Measurements from ENCODE around the gene BASP1. TPM values are rescaled to one million over a fixed set of nuclear protein-coding genes. Genes with fewer than 3 reads are reported as not detected.

BASP1 gene
- 26.2 and 27.4 TPM in 2 replicates for total RNA-seq (2013; cell fraction: nucleolus; rRNA removed)
- 123 and 126 TPM in 2 replicates for total RNA-seq (2014; rRNA removed)
- 68.8 and 73.9 TPM in 2 replicates for total RNA-seq (2014; rRNA removed; fragmentation: Illumina TruSeq; extraction: Trizol)
- total RNA-seq (2021) = 190 and 193 TPM in 2 replicates
- polyA plus RNA-seq (2011; ENCODE audit: low read depth) = 50.3 TPM
- polyA plus RNA-seq (2011; rRNA removed) = 158 and 181 TPM in 2 replicates
- polyA plus RNA-seq (2011; cell fraction: cytosol; rRNA removed) = 95.6 and 98.7 TPM in 2 replicates
- polyA plus RNA-seq (2011; cell fraction: nucleus; rRNA removed) = 22.4 and 34.3 TPM in 2 replicates
- polyA plus RNA-seq (2012) = 66.9 and 79.5 TPM in 2 replicates
- polyA plus RNA-seq (2014; fragmentation: Illumina TruSeq; extraction: Trizol) = 159 and 169 TPM in 2 replicates
- 10 to 100 TPM; 27.3 to 57.5 TPM for polyA plus RNA-seq (2014; fragmentation: Nextera tagmentation; extraction: Ambion mirVana)
- polyA plus RNA-seq (2014; rRNA removed) = 185 and 209 TPM in 2 replicates
- 10 to 100 TPM; 59.0 to 78.7 TPM for polyA plus RNA-seq (2016; fragmentation: Nextera tagmentation; extraction: Ambion mirVana)
- 28.4 and 35.5 TPM in 2 replicates for polyA minus RNA-seq (2011; rRNA and poly(A)+ RNA removed)
- polyA minus RNA-seq (2011; cell fraction: cytosol; rRNA and poly(A)+ RNA removed) = 26.5 and 29.0 TPM in 2 replicates
- 4.7 and 9.5 TPM in 2 replicates for polyA minus RNA-seq (2011; cell fraction: nucleus; rRNA and poly(A)+ RNA removed)
- percentile 98 among the genes with signal in this experiment for Bru-seq, nascent RNA
- BruChase-seq, experiment 1, labeled RNA remaining after a 6-hour chase = percentile 93 among the genes with signal in this experiment
- BruChase-seq, experiment 2, labeled RNA remaining after a 2-hour chase = percentile 93 among the genes with signal in this experiment
- long read RNA-seq, experiment 1, partial matches to known transcripts = 0 of 6 reads
- long read RNA-seq, experiment 1, other reads (novel, unspliced or antisense) = 4 of 6 reads
- long read RNA-seq, experiment 2, partial matches to known transcripts = 0 of 11 reads
- long read RNA-seq, experiment 2, other reads (novel, unspliced or antisense) = 11 of 11 reads

GRCh38 chr5:17217493-17218352 lies at the start of gene BASP1:
TSS of gene BASP1 (plus strand) at chr5:17217631. CDS start at chr5:17275217, 57,586 bp downstream.
- Histone ChIP-seq H3K79me2 (ENCODE audit: control insufficient read depth, insufficient read depth, low read length) (peaks cover 50% of the 10 kb centered on the region), H3K27ac (ENCODE audit: control insufficient read depth, insufficient read depth) (peak within 1 kb of the TSS; percentile 43), H3K9me3 (replicated peaks; ENCODE audit: control insufficient read depth, insufficient read depth, low read length) (no peaks in the 10 kb centered on the region), H2AFZ (ENCODE audit: control insufficient read depth, low read depth, low read length) (peak within 1 kb of the TSS; percentile 52), H3K4me1 (ENCODE audit: control insufficient read depth, insufficient read depth, low read length) (peaks cover 9% of the 10 kb centered on the region), H3K27me3 (replicated peaks in 1 of 2; ENCODE audit: control insufficient read depth in 2 of 2, insufficient read depth in 2 of 2, low read length in 1 of 2) (no peaks in the 10 kb centered on the region), H3K4me3 (peak within 1 kb of the TSS; percentile 85), H3K36me3 (ENCODE audit: control insufficient read depth in 2 of 2, insufficient read depth in 2 of 2, low read length in 1 of 2) (no peaks in the 10 kb centered on the region), H4K20me1 (ENCODE audit: control insufficient read depth, insufficient read depth) (no peaks in the 10 kb centered on the region), H3K9ac (ENCODE audit: control insufficient read depth, insufficient read depth, low read length) (peak within 1 kb of the TSS; percentile 82), H3K4me2 (ENCODE audit: control insufficient read depth, insufficient read depth) (peak within 1 kb of the TSS; percentile 91)
- ChIA-PET SMC1A (ENCODE audit: uncharacterized antibody, unreplicated experiment) (interaction anchor here (1.5 to 6.0 kb wide), 8 partner anchors 8 to 1087 kb away, joined by 3 to 107 read pairs (median 18); no protein-coding TSS in a partner anchor), CTCF (interaction anchor here (2.0 to 5.8 kb wide), 4 partner anchors 9 to 1094 kb away, joined by 13 to 132 read pairs (median 34); no protein-coding TSS in a partner anchor), RAD21 (ENCODE audit: unreplicated experiment) (interaction anchor here (0.6 to 5.5 kb wide), 16 partner anchors 7 to 1091 kb away, joined by 3 to 123 read pairs (median 10); no protein-coding TSS in a partner anchor), POLR2A (interaction anchor here (1.0 to 1.2 kb wide), 2 partner anchors 40 to 65 kb away, joined by 3 to 4 read pairs; no protein-coding TSS in a partner anchor)
- DNase-seq (ENCODE audit: low read depth, low spot score) (no peak), ATAC-seq (peak; percentile 21), FAIRE-seq (no peak)
- intact Hi-C loops (cut with micrococcal nuclease; ENCODE audit: unreplicated experiment) = loop anchor here (2.0 to 10.0 kb wide), 5 partner anchors 61 to 895 kb away; no protein-coding TSS in a partner anchor
- WGBS (ENCODE audit: insufficient coverage, insufficient replicate concordance, low lambda C conversion rate, missing lambda C conversion rate) = 2% methylated on average over 36 of the region's 89 CpGs
- in situ Hi-C loops (cut with MboI) = loop anchor here (5.0 to 10.0 kb wide), 2 partner anchors 897 to 1090 kb away; no protein-coding TSS in a partner anchor
- no TSS peak for BruUV-seq (replicated peaks)
- TF ChIP-seq PAX8 (IDR thresholded peaks at IDR 0.05) (no peak), NR2C1 (IDR thresholded peaks at IDR 0.05) (no peak), RFX5 (IDR thresholded peaks at IDR 0.05; ENCODE audit: low read depth, low read length) (no peak), EGR1 (IDR thresholded peaks at IDR 0.05; ENCODE audit: borderline replicate concordance in 1 of 2, low read depth in 2 of 2, low read length in 2 of 2) (no peak; a peak in 1 of 3 replicates), YBX1 (IDR thresholded peaks at IDR 0.05) (no peak), HCFC1 (IDR thresholded peaks at IDR 0.05; ENCODE audit: low read length) (no peak), GATAD2B (conservative IDR thresholded peaks at IDR 0.05; ENCODE audit: low read depth) (peak; percentile 91), MLLT1 (IDR thresholded peaks at IDR 0.05) (no peak), POLR2AphosphoS2 (IDR thresholded peaks at IDR 0.05; ENCODE audit: low read depth, low read length) (peak; percentile 81; the same call in 1 of the 2 replicates), EP300 (IDR thresholded peaks at IDR 0.05; ENCODE audit: borderline replicate concordance in 1 of 2, control insufficient read depth in 1 of 2, low read depth in 2 of 2, low read length in 2 of 2) (no peak), CBX5 (IDR thresholded peaks at IDR 0.05; ENCODE audit: low read depth) (no peak), IKZF1 (conservative IDR thresholded peaks at IDR 0.05) (peak; percentile 88), BACH1 (IDR thresholded peaks at IDR 0.05; ENCODE audit: borderline replicate concordance) (peak; percentile 88), MXI1 (IDR thresholded peaks at IDR 0.05; ENCODE audit: low read depth, low read length) (peak; percentile 43; the same call in 1 of the 2 replicates), BHLHE40 (IDR thresholded peaks at IDR 0.05; ENCODE audit: borderline replicate concordance in 1 of 2, low read depth in 2 of 2, low read length in 1 of 2) (peak in 1 of 2 experiments; percentile 41; a peak in 1 of 4 replicates)
- TF ChIP-seq, protein P1, sequence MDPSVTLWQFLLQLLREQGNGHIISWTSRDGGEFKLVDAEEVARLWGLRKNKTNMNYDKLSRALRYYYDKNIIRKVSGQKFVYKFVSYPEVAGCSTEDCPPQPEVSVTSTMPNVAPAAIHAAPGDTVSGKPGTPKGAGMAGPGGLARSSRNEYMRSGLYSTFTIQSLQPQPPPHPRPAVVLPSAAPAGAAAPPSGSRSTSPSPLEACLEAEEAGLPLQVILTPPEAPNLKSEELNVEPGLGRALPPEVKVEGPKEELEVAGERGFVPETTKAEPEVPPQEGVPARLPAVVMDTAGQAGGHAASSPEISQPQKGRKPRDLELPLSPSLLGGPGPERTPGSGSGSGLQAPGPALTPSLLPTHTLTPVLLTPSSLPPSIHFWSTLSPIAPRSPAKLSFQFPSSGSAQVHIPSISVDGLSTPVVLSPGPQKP (IDR thresholded peaks at IDR 0.05; ENCODE audit: low read depth, low read length) = no peak
